Endothelial cell of umbilical vein (primary cell): ENCODE data around the gene PDGFRB. TPM values are rescaled to one million over a fixed set of nuclear protein-coding genes. Genes with fewer than 3 reads are reported as not detected.

ENCODE experiments used
- BruUV-seq: library from RNA; stranded (reverse); fragments of 400-500 nt; replicated peaks from 2 replicates; lab custom pipeline; 2021; lab: Mats Ljungman, UMichigan
- CTCF ChIA-PET: fragments of 300-600, 350-600 bp; sonication (Branson Sonifier 250); formaldehyde crosslinking; loops from one replicate; lab custom pipeline; 2021; ENCODE audit warnings: antibody characterized with exemption, inconsistent platforms; lab: Charles Lee
- POLR2A ChIA-PET: fragments of 300-600, 350-600 bp; sonication (Branson Sonifier 250); formaldehyde crosslinking; loops from one replicate; lab custom pipeline; 2021; ENCODE audit warnings: antibody characterized with exemption, inconsistent platforms; lab: Charles Lee
- DNase-seq: peaks from one replicate; pipeline ENCODE4 v3.0.0-alpha.2; 2011; ENCODE audit warnings: low read depth, low spot score
- FAIRE-seq: peaks from 2 replicates; lab custom pipeline; 2011; peaks lifted over from hg19 to GRCh38; lab: Jason Lieb, UNC
- H2AFZ ChIP-seq: 2 replicates; pipeline ENCODE4 v1.6.0; 2012; ENCODE audit warnings: low read depth, low read length, control low read depth, inconsistent platforms
- H3K27ac ChIP-seq: 2 replicates; pipeline ENCODE4 v1.5.1; 2011; ENCODE audit warnings: low read depth, mild to moderate bottlenecking, control low read depth, low read length, moderate library complexity; ENCODE audit not compliant: insufficient read depth
- H3K27me3 ChIP-seq, 2 experiments: 2 replicates each; pipeline versions ENCODE4 v1.6.0 to v1.6.1; 2011; ENCODE audit warnings: low read length in 2 of 2, mixed read lengths in 1 of 2; ENCODE audit not compliant: control insufficient read depth in 2 of 2, insufficient read depth in 2 of 2
- H3K36me3 ChIP-seq, 2 experiments: 2 replicates in 1 of 2; 3 replicates in 1 of 2; pipeline ENCODE4 v1.5.1; 2011; ENCODE audit warnings: low read length in 2 of 2, mild to moderate bottlenecking in 1 of 2, moderate library complexity in 1 of 2; ENCODE audit not compliant: control insufficient read depth in 2 of 2, insufficient read depth in 2 of 2; ENCODE audit errors: extremely low read depth in 1 of 2
- H3K4me1 ChIP-seq: 3 replicates; pipeline ENCODE4 v1.5.1; 2011; ENCODE audit warnings: mild to moderate bottlenecking, low read length; ENCODE audit not compliant: control insufficient read depth, insufficient read depth; ENCODE audit errors: extremely low read depth
- H3K4me2 ChIP-seq: 2 replicates; pipeline ENCODE4 v1.6.1; 2011; ENCODE audit warnings: low read length, control low read depth, mixed read lengths; ENCODE audit not compliant: insufficient read depth
- H3K4me3 ChIP-seq, 3 experiments: fragments of 200-600 bp in 1 of 3; sonication (generic), shearing (Covaris generic) in 1 of 3; replicated peaks in 1 of 3; 2 replicates each; pipeline ENCODE4 v1.5.1; 2011 to 2016; ENCODE audit warnings: control low read depth in 3 of 3, low read length in 3 of 3, mild to moderate bottlenecking in 2 of 3, inconsistent platforms in 1 of 3, low read depth in 1 of 3, moderate library complexity in 1 of 3; ENCODE audit not compliant: insufficient read depth in 1 of 3
- H3K79me2 ChIP-seq: 2 replicates; pipeline ENCODE4 v1.6.0; 2012; ENCODE audit warnings: low read length, inconsistent platforms; ENCODE audit not compliant: control insufficient read depth, insufficient read depth
- H3K9ac ChIP-seq: replicated peaks from 2 replicates; pipeline ENCODE3; 2011; ENCODE audit warnings: low read length, control low read depth; ENCODE audit not compliant: insufficient read depth; ENCODE audit errors: extremely low read depth
- H3K9me1 ChIP-seq: replicated peaks from 3 replicates; pipeline ENCODE4 v1.6.0; 2011; ENCODE audit warnings: mild to moderate bottlenecking, low read length; ENCODE audit not compliant: control insufficient read depth, insufficient read depth; ENCODE audit errors: extremely low read depth
- H3K9me3 ChIP-seq: replicated peaks from 2 replicates; pipeline ENCODE4 v1.5.1; 2012; ENCODE audit warnings: low read length, inconsistent platforms; ENCODE audit not compliant: control insufficient read depth, insufficient read depth
- H4K20me1 ChIP-seq: replicated peaks from 2 replicates; pipeline ENCODE3; 2011; ENCODE audit warnings: mild to moderate bottlenecking, low read length; ENCODE audit not compliant: control insufficient read depth, insufficient read depth; ENCODE audit errors: extremely low read depth
- EZH2 ChIP-seq: IDR thresholded peaks from 2 replicates; pipeline ENCODE4 v1.6.1; 2012; ENCODE audit warnings: borderline replicate concordance, low read depth, mild to moderate bottlenecking, moderate library complexity, low read length, inconsistent platforms; ENCODE audit not compliant: severe bottlenecking
- FOS ChIP-seq: IDR thresholded peaks from 2 replicates; pipeline ENCODE4 v1.6.1; 2011; ENCODE audit warnings: mild to moderate bottlenecking, low read length, moderate library complexity, borderline replicate concordance; ENCODE audit not compliant: insufficient read depth
- GATA2 ChIP-seq: IDR thresholded peaks from 2 replicates; pipeline ENCODE4 v1.7.0; 2011; ENCODE audit warnings: low read depth, mild to moderate bottlenecking, moderate library complexity, mixed read lengths, low read length; ENCODE audit not compliant: insufficient read length, insufficient read depth
- JUN ChIP-seq: IDR thresholded peaks from 2 replicates; pipeline ENCODE4 v1.6.1; 2011; ENCODE audit warnings: borderline replicate concordance, low read depth; ENCODE audit not compliant: insufficient read length, insufficient read depth
- MYC ChIP-seq: IDR thresholded peaks from one replicate; pipeline ENCODE4 v1.6.1; 2011; ENCODE audit warnings: mild to moderate bottlenecking, low read depth, low read length
- POLR2A ChIP-seq: IDR thresholded peaks from 2 replicates; pipeline ENCODE4 v1.6.1; 2012; ENCODE audit warnings: low read depth, mild to moderate bottlenecking, control low read depth, low read length
- POLR2AphosphoS5 ChIP-seq: IDR thresholded peaks from 2 replicates; pipeline ENCODE4 v1.6.1; 2012; ENCODE audit warnings: low read depth, mild to moderate bottlenecking, control low read depth, low read length, moderate library complexity; ENCODE audit not compliant: insufficient read depth
- dilution Hi-C: fragments of 300-500 bp; cut with MboI; formaldehyde crosslinking; loops from one replicate; pipeline ENCODE4 v1.15.0; 2019; ENCODE audit warnings: low sequenced_read_pairs; ENCODE audit not compliant: extremely low pct_ligation_motif_present
- intact Hi-C: fragments of 100-400 bp; cut with micrococcal nuclease; formaldehyde crosslinking; loops from one replicate; pipeline ENCODE4 v1.10.0; 2022
- polyA plus RNA-seq, 4 experiments: library from polyadenylated mRNA; depleted of rRNA in 3 of 4; stranded (reverse) in 3 of 4; unstranded in 1 of 4; fragments of >200 nt; gene quantifications; 2 replicates each; pipeline versions ENCODE4 v1.2.1 to v1.2.3, GENCODE V29; 2011 to 2012; ENCODE audit warnings: missing spikeins in 1 of 4
- total RNA-seq: library from RNA; stranded (reverse); gene quantifications from 2 replicates; pipeline ENCODE4 v1.2.3, GENCODE V29; 2021
- TF ChIP-seq, protein P1 (sequence below): IDR thresholded peaks from 2 replicates; pipeline ENCODE4 v1.6.1; 2011; ENCODE audit not compliant: insufficient read depth, insufficient read length
- TF ChIP-seq, protein P2 (sequence below), 2 donors: IDR thresholded peaks; 1 replicate in 1 of 2; 2 replicates in 1 of 2; pipeline ENCODE4 v1.5.1; 2011; ENCODE audit warnings: low read length in 2 of 2, mild to moderate bottlenecking in 2 of 2, moderate library complexity in 2 of 2, control low read depth in 1 of 2, inconsistent platforms in 1 of 2, low read depth in 1 of 2; ENCODE audit not compliant: insufficient read depth in 1 of 2; ENCODE audit errors: extremely low read depth in 1 of 2

Gene PDGFRB
- total and polyA plus RNA-seq, 2 donors (not counting 3 experiments of a cell fraction or from before 2014, with no cell fraction given): 1.4 to 1.7 TPM

DNA sequence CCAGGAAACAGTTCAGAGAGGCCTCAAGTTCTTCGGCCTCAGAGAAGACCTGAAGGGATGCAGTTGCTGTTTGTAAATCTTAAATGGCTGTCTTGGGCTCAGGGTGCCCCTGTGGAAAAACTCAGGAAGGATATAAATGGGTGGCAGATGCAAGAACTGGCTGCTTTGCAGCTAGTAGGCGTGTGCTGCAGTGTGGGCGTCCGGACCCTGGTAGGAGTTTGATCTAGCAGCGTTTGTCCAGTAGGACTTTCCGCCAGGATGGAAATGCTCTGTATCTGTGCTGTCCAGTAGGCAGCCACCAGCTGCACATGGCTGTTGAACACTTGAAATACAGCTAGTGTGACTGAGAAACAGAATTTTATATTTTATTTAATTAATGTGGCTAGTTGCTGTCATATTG, 18.6 kb upstream of the PDGFRB start:
- H4K20me1 ChIP-seq: no peaks in the 10 kb centered on the region
- BruUV-seq: no TSS peak
- H2AFZ ChIP-seq: no peak overlapping the region
- no peak overlapping the region for H3K4me2 ChIP-seq
- no peak overlapping the region for H3K9ac ChIP-seq
- no peaks in the 10 kb centered on the region for H3K4me1 ChIP-seq
- dilution Hi-C loops: no loop called here
- H3K79me2 ChIP-seq: no peaks in the 10 kb centered on the region
- ChIA-PET CTCF (interaction anchor here (1.1 to 2.9 kb wide), 5 partner anchors 12 to 99 kb away, joined by 3 to 27 read pairs (median 5); no protein-coding TSS in a partner anchor), POLR2A (no interaction called here)
- FAIRE-seq (no peak), DNase-seq (no peak)
- H3K9me1 ChIP-seq: no peaks in the 10 kb centered on the region
- H3K36me3 ChIP-seq: no peaks in the 10 kb centered on the region
- H3K9me3 ChIP-seq: no peaks in the 10 kb centered on the region
- intact Hi-C loops: loop anchor here (2.0 kb wide), 2 partner anchors 13 to 173 kb away; partner anchors contain the start of genes HMGXB3 and TIGD6
- H3K27me3 ChIP-seq: peaks cover 16 to 20% of the 10 kb centered on the region in 2 experiments
- H3K27ac ChIP-seq: no peak overlapping the region
- no peak overlapping the region for H3K4me3 ChIP-seq
- TF ChIP-seq FOS (no peak), EZH2 (no peak), JUN (no peak), POLR2AphosphoS5 (no peak), GATA2 (no peak), MYC (no peak), POLR2A (no peak)
- TF ChIP-seq, protein P1, sequence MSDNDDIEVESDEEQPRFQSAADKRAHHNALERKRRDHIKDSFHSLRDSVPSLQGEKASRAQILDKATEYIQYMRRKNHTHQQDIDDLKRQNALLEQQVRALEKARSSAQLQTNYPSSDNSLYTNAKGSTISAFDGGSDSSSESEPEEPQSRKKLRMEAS: no peak
- TF ChIP-seq, protein P2, sequence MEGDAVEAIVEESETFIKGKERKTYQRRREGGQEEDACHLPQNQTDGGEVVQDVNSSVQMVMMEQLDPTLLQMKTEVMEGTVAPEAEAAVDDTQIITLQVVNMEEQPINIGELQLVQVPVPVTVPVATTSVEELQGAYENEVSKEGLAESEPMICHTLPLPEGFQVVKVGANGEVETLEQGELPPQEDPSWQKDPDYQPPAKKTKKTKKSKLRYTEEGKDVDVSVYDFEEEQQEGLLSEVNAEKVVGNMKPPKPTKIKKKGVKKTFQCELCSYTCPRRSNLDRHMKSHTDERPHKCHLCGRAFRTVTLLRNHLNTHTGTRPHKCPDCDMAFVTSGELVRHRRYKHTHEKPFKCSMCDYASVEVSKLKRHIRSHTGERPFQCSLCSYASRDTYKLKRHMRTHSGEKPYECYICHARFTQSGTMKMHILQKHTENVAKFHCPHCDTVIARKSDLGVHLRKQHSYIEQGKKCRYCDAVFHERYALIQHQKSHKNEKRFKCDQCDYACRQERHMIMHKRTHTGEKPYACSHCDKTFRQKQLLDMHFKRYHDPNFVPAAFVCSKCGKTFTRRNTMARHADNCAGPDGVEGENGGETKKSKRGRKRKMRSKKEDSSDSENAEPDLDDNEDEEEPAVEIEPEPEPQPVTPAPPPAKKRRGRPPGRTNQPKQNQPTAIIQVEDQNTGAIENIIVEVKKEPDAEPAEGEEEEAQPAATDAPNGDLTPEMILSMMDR (IDR thresholded peaks at IDR 0.05; ENCODE audit: extremely low read depth in 1 of 2, insufficient read depth in 1 of 2, low read depth in 1 of 2, low read length in 2 of 2): no peak
